B cell (primary cell): ENCODE measurements around the gene RGS6. TPM values are rescaled to one million over a fixed set of nuclear protein-coding genes. Genes with fewer than 3 reads are reported as not detected.

Source experiments
- ATAC-seq: fragments of 200-7000 bp; cut with Tn5 transposase; one replicate; pipeline ENCODE4 v1.10.0; 2021; ENCODE audit warnings: low read depth, mild to moderate bottlenecking, moderate number of reproducible peaks, moderate library complexity
- CTCF ChIA-PET: fragments of 350-600 bp; sonication (Branson Sonifier 250); formaldehyde crosslinking; loops from one replicate; lab custom pipeline; 2021; ENCODE audit warnings: antibody characterized with exemption, inconsistent platforms; lab: Charles Lee
- POLR2A ChIA-PET: fragments of 350-600 bp; sonication (Branson Sonifier 250); formaldehyde crosslinking; loops from one replicate; lab custom pipeline; 2021; ENCODE audit warnings: antibody characterized with exemption; lab: Charles Lee
- DNase-seq: peaks from one replicate; pipeline ENCODE4 v3.0.0; 2013
- H2AFZ ChIP-seq: 2 replicates; pipeline ENCODE4 v1.6.1; 2012; ENCODE audit warnings: mild to moderate bottlenecking, low read depth, low read length; ENCODE audit not compliant: insufficient read depth, poor library complexity, severe bottlenecking
- H3K27ac ChIP-seq, 2 donors: 1 replicate in 1 of 2; 2 replicates in 1 of 2; pipeline ENCODE4 v1.5.1; 2012 to 2013; ENCODE audit warnings: low read length in 2 of 2, mild to moderate bottlenecking in 2 of 2, moderate library complexity in 1 of 2
- H3K27me3 ChIP-seq, 4 experiments: fragments of 200-600 bp in 1 of 4; sonication (generic) in 1 of 4; replicated peaks in 1 of 4; 1 replicate in 2 of 4; 2 replicates in 2 of 4; pipeline versions ENCODE4 v1.6.1 to v1.7.0; 2013 to 2016; ENCODE audit warnings: low read length in 3 of 4, mild to moderate bottlenecking in 2 of 4, mixed read lengths in 1 of 4, moderate library complexity in 1 of 4; ENCODE audit not compliant: insufficient read depth in 4 of 4, control insufficient read depth in 3 of 4; ENCODE audit errors: control extremely low read depth in 1 of 4
- H3K36me3 ChIP-seq, 2 experiments: replicated peaks in 1 of 2; 1 replicate in 1 of 2; 2 replicates in 1 of 2; pipeline versions ENCODE4 v1.6.1 to v1.7.1; 2013; ENCODE audit warnings: low read length in 1 of 2; ENCODE audit not compliant: insufficient read depth in 2 of 2, control insufficient read depth in 1 of 2; ENCODE audit errors: control extremely low read depth in 1 of 2, extremely low read depth in 1 of 2
- H3K4me1 ChIP-seq, 2 donors: fragments of 200-600 bp in 1 of 2; sonication (generic) in 1 of 2; 1 replicate in 1 of 2; 2 replicates in 1 of 2; pipeline versions ENCODE4 v1.5.1 to v1.6.1; 2013 to 2017; ENCODE audit warnings: low read length in 2 of 2; ENCODE audit not compliant: control insufficient read depth in 2 of 2, insufficient read depth in 2 of 2
- H3K4me2 ChIP-seq: replicated peaks from 2 replicates; pipeline ENCODE3; 2012; ENCODE audit warnings: mild to moderate bottlenecking, low read depth, low read length; ENCODE audit not compliant: poor library complexity, severe bottlenecking
- H3K4me3 ChIP-seq, 5 experiments: fragments of 200-600 bp in 1 of 5; sonication (generic) in 1 of 5; 1 replicate in 3 of 5; 2 replicates in 2 of 5; pipeline versions ENCODE4 v1.5.1 to v1.7.0; 2011 to 2016; ENCODE audit warnings: low read length in 4 of 5, mild to moderate bottlenecking in 4 of 5, low read depth in 2 of 5, control low read depth in 1 of 5, moderate library complexity in 1 of 5; ENCODE audit not compliant: insufficient read depth in 1 of 5; ENCODE audit errors: control extremely low read depth in 1 of 5, extremely low read depth in 1 of 5
- H3K79me2 ChIP-seq: fragments of 200-600 bp; sonication (generic); one replicate; pipeline ENCODE4 v1.6.0; 2016; ENCODE audit warnings: low read length; ENCODE audit not compliant: control insufficient read depth, insufficient read depth
- H3K9ac ChIP-seq: fragments of 200-600 bp; sonication (generic); 2 replicates; pipeline ENCODE4 v1.6.1; 2017; ENCODE audit warnings: mild to moderate bottlenecking, low read length, moderate library complexity
- H3K9me3 ChIP-seq, 3 donors: one replicate each; pipeline versions ENCODE4 v1.6.1 to v1.7.1; 2013; ENCODE audit warnings: low read length in 2 of 3; ENCODE audit not compliant: control insufficient read depth in 2 of 3, insufficient read depth in 1 of 3; ENCODE audit errors: control extremely low read depth in 1 of 3
- H4K20me1 ChIP-seq: 2 replicates; pipeline ENCODE4 v1.6.0; 2012; ENCODE audit warnings: mild to moderate bottlenecking, low read length; ENCODE audit not compliant: insufficient read depth, control insufficient read depth, poor library complexity, severe bottlenecking
- H3K27ac Mint-ChIP-seq: one replicate; pipeline ENCODE4 v1.8.0; 2021; ENCODE audit warnings: mixed read lengths
- H3K27me3 Mint-ChIP-seq: one replicate; pipeline ENCODE4 v1.8.0; 2021; ENCODE audit warnings: mixed read lengths
- H3K4me1 Mint-ChIP-seq: one replicate; pipeline ENCODE4 v1.8.0; 2021; ENCODE audit warnings: mixed read lengths
- H3K4me3 Mint-ChIP-seq: one replicate; pipeline ENCODE4 v1.8.0; 2021; ENCODE audit warnings: mixed read lengths
- H3K9me3 Mint-ChIP-seq: one replicate; pipeline ENCODE4 v1.8.0; 2022; ENCODE audit warnings: mixed read lengths; ENCODE audit not compliant: insufficient read depth
- CTCF ChIP-seq: fragments of 200-600 bp; IDR thresholded peaks from one replicate; pipeline ENCODE4 v1.8.0; 2022; ENCODE audit warnings: antibody characterized with exemption, mild to moderate bottlenecking
- EZH2 ChIP-seq: IDR thresholded peaks from 2 replicates; pipeline ENCODE4 v1.6.1; 2012; ENCODE audit warnings: borderline replicate concordance, low read depth, mild to moderate bottlenecking, moderate library complexity, low read length; ENCODE audit not compliant: insufficient read depth, poor library complexity, severe bottlenecking
- WGBS: methylation state at CpG from one replicate; pipeline ENCODE4 v1.1.5; 2013; ENCODE audit warnings: missing lambda C conversion rate; ENCODE audit not compliant: insufficient coverage; 5-methylcytosine and 5-hydroxymethylcytosine counted together
- intact Hi-C: fragments of 100-400 bp; cut with micrococcal nuclease; formaldehyde crosslinking; loops from one replicate; pipeline ENCODE4 v1.10.0; 2022
- polyA plus RNA-seq: library from polyadenylated mRNA; depleted of rRNA; stranded (reverse); fragments of >200 nt; gene quantifications from 2 replicates; pipeline ENCODE4 v1.2.3, GENCODE V29; 2012
- total RNA-seq, 2 donors: library from RNA; stranded (reverse); fragments of 120-200 nt in 1 of 2; gene quantifications; 1 replicate in 1 of 2; 2 replicates in 1 of 2; pipeline versions ENCODE4 v1.2.3 to v1.2.4, GENCODE V29; 2013 to 2022

The RGS6 gene
- total and polyA plus RNA-seq, 2 donors (not counting 1 experiment from before 2014, with no cell fraction given) = 0.07 TPM; not detected in 1

GRCh38 chr14:72604133-72604532 is 671.9 kb downstream of the RGS6 start:
- ChIA-PET CTCF (no interaction called here), POLR2A (no interaction called here)

More at GRCh38 chr14:72604133-72604532, 671.9 kb downstream of the RGS6 start:
- Mint-ChIP-seq H3K27me3 (peaks cover 10% of the 10 kb centered on the region), H3K4me3 (no peak overlapping the region), H3K4me1 (peaks cover 13% of the 10 kb centered on the region), H3K9me3 (no peaks in the 10 kb centered on the region), H3K27ac (no peak overlapping the region)
- Histone ChIP-seq H3K4me3 (no peak overlapping the region), H3K27ac (no peak overlapping the region), H3K4me1 (peaks cover 6 to 14% of the 10 kb centered on the region in 2 donors), H3K27me3 (peaks cover 0 to 11% (median 1%) of the 10 kb centered on the region in 4 experiments), H3K4me2 (no peak overlapping the region), H2AFZ (no peak overlapping the region), H3K9ac (no peak overlapping the region), H3K36me3 (no peaks in the 10 kb centered on the region), H3K79me2 (no peaks in the 10 kb centered on the region), H4K20me1 (no peaks in the 10 kb centered on the region), H3K9me3 (peaks cover 0 to 11% (median 0%) of the 10 kb centered on the region in 3 donors)
- 89% methylated on average over 3 of the region's 3 CpGs for WGBS
- TF ChIP-seq EZH2 = no peak
- no peak for TF ChIP-seq CTCF
- ATAC-seq (no peak), DNase-seq (no peak)
- intact Hi-C loops = no loop called here
